ENCODE data around the gene PDE7B.

The PDE7B gene

DNA sequence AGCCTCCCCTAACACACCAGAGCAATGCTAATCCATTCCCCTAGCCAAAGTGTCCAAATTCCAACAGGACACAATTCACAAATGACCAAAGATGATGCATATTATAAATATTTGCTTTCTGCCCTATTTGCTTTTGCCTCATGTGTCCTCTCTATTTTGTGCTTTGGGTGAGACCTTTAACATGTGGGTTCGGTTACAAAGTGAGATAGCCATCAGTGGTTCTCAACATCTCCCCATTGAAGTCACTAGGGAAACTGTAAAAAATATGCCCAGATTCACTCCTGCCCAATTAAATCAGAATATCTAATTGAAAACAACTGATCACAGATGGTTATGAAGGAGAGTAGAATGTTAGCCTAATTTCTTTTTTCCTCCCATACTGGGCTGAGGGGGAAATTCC is 239.4 kb downstream of the PDE7B start:
- no peak overlapping the region for H3K4me3 ChIP-seq (ENCODE audit: low read depth, low read length)
- DNase-seq (ENCODE audit: low read depth), result no peak
- TF ChIP-seq, protein P1, sequence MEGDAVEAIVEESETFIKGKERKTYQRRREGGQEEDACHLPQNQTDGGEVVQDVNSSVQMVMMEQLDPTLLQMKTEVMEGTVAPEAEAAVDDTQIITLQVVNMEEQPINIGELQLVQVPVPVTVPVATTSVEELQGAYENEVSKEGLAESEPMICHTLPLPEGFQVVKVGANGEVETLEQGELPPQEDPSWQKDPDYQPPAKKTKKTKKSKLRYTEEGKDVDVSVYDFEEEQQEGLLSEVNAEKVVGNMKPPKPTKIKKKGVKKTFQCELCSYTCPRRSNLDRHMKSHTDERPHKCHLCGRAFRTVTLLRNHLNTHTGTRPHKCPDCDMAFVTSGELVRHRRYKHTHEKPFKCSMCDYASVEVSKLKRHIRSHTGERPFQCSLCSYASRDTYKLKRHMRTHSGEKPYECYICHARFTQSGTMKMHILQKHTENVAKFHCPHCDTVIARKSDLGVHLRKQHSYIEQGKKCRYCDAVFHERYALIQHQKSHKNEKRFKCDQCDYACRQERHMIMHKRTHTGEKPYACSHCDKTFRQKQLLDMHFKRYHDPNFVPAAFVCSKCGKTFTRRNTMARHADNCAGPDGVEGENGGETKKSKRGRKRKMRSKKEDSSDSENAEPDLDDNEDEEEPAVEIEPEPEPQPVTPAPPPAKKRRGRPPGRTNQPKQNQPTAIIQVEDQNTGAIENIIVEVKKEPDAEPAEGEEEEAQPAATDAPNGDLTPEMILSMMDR (IDR thresholded peaks at IDR 0.05; ENCODE audit: control insufficient read depth, extremely low read depth, insufficient read depth), result no peak

DNA sequence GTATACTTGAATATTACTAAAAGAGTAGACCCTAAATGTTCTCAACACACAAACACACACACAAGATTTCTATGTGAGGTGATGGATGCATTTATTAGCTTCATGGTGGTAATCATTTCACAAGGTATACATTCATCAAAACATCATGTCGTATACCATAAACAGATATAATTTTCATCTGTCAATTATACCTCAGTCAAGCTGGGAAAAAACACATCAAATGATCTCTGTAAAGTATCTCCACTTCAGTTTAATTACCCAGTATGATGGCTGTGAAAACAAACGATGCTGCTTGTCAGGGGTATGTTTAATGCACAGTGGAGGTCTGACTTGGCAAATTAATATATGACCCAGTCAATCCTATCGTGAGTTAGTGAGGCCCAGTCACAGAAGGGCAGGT is 241.4 kb downstream of the PDE7B start:
- no peak for DNase-seq (ENCODE audit: low read depth)
- TF ChIP-seq, protein P1 (IDR thresholded peaks at IDR 0.05; ENCODE audit: control insufficient read depth, extremely low read depth, insufficient read depth), result no peak
- H3K4me3 ChIP-seq (ENCODE audit: low read depth, low read length), result no peak overlapping the region

DNA sequence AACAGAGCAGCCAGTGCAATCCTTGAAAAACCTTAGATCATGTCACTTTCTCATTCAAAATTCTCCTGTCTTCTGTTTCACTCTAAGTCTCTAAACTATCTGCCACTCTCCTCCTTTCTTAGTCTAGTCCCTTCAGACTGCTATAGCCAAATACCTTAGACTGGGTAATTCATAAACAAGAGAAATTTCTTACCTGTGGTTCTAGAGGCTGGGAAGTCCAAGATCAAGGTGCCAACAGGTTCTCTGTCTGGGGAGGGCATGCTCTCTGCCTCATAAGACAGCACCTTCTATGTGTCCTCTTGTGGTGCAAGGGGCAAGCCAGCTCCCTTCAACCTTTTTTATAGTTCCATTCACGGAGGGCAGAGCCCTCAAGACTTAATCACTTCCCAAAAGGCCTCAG is 242.3 kb downstream of the PDE7B start:
- TF ChIP-seq, protein P1 (IDR thresholded peaks at IDR 0.05; ENCODE audit: control insufficient read depth, extremely low read depth, insufficient read depth), result no peak
- no peak for DNase-seq (ENCODE audit: low read depth)

DNA sequence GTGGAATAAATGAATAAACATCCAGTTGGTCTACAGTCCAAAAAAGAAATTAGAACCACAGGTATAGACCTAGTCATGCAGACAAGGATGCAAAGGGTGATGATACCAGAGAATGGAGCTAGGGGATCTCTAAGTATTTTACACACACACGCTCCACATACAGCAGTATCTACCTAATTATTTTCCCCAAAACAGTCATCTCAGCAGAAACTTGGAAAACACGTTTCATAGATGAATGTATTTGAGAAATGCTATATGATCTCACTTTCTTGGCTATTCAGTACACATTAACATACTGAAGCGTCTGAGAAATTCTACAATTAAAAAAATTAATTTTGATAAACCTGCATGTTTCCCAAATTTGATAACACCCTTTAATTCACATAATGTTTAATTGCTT is 243.3 kb downstream of the PDE7B start:
- H3K4me3 ChIP-seq (ENCODE audit: low read depth, low read length), result no peak overlapping the region
- TF ChIP-seq, protein P1 (IDR thresholded peaks at IDR 0.05; ENCODE audit: control insufficient read depth, extremely low read depth, insufficient read depth), result no peak
- DNase-seq (ENCODE audit: low read depth), result no peak

More for the DNA sequence above, 242.3 kb downstream of the PDE7B start:
- H3K4me3 ChIP-seq (ENCODE audit: low read depth, low read length), result no peak overlapping the region

DNA sequence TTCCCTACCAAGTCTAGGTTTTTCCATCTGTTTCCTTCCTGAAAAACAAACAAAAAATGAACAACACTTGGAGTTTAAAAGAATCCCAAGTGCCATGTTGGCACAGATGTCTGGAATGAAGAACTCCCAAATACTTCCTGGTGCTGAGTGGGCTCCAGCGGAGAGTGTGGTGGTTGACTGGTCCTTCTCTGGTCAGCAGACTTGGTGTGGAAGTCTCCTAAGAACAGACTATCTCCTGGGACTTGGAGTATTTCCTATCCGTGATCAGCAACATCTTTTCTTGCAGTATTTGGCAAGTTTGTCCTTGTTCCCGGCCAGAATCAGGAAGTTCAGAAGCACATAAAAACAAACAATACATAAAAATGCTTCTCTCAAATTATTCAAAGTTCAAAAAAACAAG is 244.5 kb downstream of the PDE7B start:
- DNase-seq (ENCODE audit: low read depth), result peak; percentile 61
- no peak overlapping the region for H3K4me3 ChIP-seq (ENCODE audit: low read depth, low read length)
- TF ChIP-seq, protein P1 (IDR thresholded peaks at IDR 0.05; ENCODE audit: control insufficient read depth, extremely low read depth, insufficient read depth), result no peak

DNA sequence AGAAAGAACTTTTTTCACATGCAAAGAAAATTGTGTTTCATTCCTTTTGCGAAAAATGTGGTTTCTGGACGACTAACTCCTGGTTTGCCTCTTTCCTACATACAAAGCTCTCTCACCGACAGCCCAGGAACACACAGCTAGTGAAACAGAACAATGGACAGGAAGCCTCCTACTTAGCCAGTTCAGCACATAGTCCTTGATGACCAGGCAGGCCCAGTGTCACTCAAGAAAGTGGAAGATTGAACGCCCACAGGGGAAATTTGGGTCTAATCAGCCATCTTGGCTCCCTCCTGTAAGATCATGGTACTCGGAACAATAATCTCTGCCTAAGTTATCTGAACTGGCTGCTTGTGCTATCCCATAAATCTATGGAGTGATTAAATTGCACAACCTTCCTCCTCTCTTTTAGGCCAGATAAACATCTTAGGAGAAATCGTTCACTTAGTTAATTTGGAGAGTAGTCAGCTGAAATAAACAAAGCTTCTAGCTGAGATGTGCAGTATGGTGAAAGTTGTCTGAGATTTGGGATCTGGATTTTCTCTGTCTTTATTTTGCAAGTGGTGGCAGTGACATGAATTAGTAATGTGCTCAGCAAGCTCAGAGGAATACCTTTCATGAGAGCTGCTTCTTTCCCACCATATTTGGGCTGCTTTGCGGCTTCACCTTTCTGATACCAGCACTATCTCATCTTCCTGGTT is 251.6 kb downstream of the PDE7B start:
- TF ChIP-seq, protein P1 (IDR thresholded peaks at IDR 0.05; ENCODE audit: control insufficient read depth, extremely low read depth, insufficient read depth), result no peak
- no peak for DNase-seq (ENCODE audit: low read depth)
- no peak overlapping the region for H3K4me3 ChIP-seq (ENCODE audit: low read depth, low read length)

DNA sequence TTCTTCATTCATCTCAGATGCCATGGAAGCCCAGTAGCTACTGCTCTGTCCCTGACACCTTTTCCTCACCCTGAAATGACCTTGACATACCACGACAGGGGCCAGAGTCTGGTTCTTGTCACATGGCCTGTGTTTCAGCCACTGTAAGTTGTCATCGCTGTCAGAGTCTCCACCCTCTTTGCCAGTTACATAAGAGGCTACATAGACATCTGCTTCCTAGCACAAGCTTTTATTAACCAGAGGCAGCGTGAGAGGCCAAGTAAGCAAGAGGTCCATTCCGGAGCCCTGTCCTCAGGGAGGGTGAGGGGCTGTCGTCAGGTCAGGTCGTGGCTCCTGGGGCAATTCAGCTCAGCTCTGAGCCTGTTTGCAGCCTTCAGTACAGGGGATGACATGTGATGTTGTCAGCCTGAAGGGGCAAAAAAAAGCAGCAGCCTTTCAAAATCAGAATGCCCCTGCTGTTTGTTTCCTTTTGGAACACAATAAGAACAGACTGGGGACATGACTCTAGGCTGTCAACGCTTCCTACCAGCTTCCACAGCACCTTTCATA is 252.3 kb downstream of the PDE7B start:
- H3K4me3 ChIP-seq (ENCODE audit: low read depth, low read length), result no peak overlapping the region
- DNase-seq (ENCODE audit: low read depth), result no peak
- TF ChIP-seq, protein P1 (IDR thresholded peaks at IDR 0.05; ENCODE audit: control insufficient read depth, extremely low read depth, insufficient read depth), result no peak
